ENCODE data around the gene CDC123.

The CDC123 gene

GRCh38 chr10:12299222-12299965, 103.4 kb downstream of the CDC123 start:
- no peaks in the 10 kb centered on the region for H3K27me3 ChIP-seq (ENCODE audit: insufficient read depth, low read length, poor library complexity, severe bottlenecking)
- no peaks in the 10 kb centered on the region for H3F3A ChIP-seq (ENCODE audit: low read depth)
- H4K20me1 ChIP-seq (ENCODE audit: insufficient read depth, low read length, poor library complexity, severe bottlenecking), result no peaks in the 10 kb centered on the region
- no peak overlapping the region for H2AFZ ChIP-seq (ENCODE audit: low read length)
- H3K4me2 ChIP-seq (ENCODE audit: low read depth, low read length, poor library complexity, severe bottlenecking), result no peak overlapping the region
- H3K36me3 ChIP-seq (ENCODE audit: insufficient read depth, low read length), result no peaks in the 10 kb centered on the region
- no peak for TF ChIP-seq EZH2phosphoT487 (IDR thresholded peaks at IDR 0.05; ENCODE audit: borderline replicate concordance)
- no peak for TF ChIP-seq CTCF (conservative IDR thresholded peaks at IDR 0.05; ENCODE audit: low read length)
- H3K9ac ChIP-seq (ENCODE audit: low read depth, low read length, poor library complexity, severe bottlenecking), result no peak overlapping the region
- H3K4me3 ChIP-seq (ENCODE audit: low read length, poor library complexity, severe bottlenecking), result no peak overlapping the region
- no peaks in the 10 kb centered on the region for H3K9me3 ChIP-seq (ENCODE audit: insufficient read depth, low read depth, low read length)
- H3K4me1 ChIP-seq (ENCODE audit: insufficient read depth, low read length, poor library complexity, severe bottlenecking), result no peaks in the 10 kb centered on the region
- no peaks in the 10 kb centered on the region for H3K79me2 ChIP-seq (ENCODE audit: insufficient read depth, low read length)
- no peaks in the 10 kb centered on the region for H3K9me2 ChIP-seq (replicated peaks; ENCODE audit: low read depth, low read length)
